H1 (cell line): ENCODE data around the gene AFTPH. TPM values are rescaled to one million over a fixed set of nuclear protein-coding genes. Genes with fewer than 3 reads are reported as not detected.

Source experiments
- CTCF ChIA-PET: fragments of 300-600 bp; sonication (Branson Sonifier 250); formaldehyde crosslinking; loops from one replicate; lab custom pipeline; 2021; ENCODE audit not compliant: partially characterized antibody; lab: Charles Lee
- POLR2A ChIA-PET: fragments of 300-600 bp; sonication (Branson Sonifier 250); formaldehyde crosslinking; loops from one replicate; lab custom pipeline; 2021; ENCODE audit warnings: inconsistent platforms; ENCODE audit not compliant: partially characterized antibody; lab: Charles Lee
- DNase-seq, 2 experiments: peaks; one replicate each; pipeline versions ENCODE4 v3.0.0 to v3.0.0-alpha.2; 2010 to 2022; ENCODE audit warnings: low spot score in 2 of 2, low read depth in 1 of 2, mixed read lengths in 1 of 2
- FAIRE-seq: peaks from 2 replicates; lab custom pipeline; 2011; peaks lifted over from hg19 to GRCh38; lab: Jason Lieb, UNC
- H2AFZ ChIP-seq: 2 replicates; pipeline ENCODE4 v1.8.1; 2012; ENCODE audit warnings: low read length, inconsistent platforms
- H2AK5ac ChIP-seq: 2 replicates; pipeline ENCODE4 v1.6.1; 2013; ENCODE audit warnings: low read depth, low read length
- H2BK120ac ChIP-seq: replicated peaks from 2 replicates; pipeline ENCODE3; 2013; ENCODE audit warnings: low read depth, low read length, inconsistent platforms
- H2BK12ac ChIP-seq: 2 replicates; pipeline ENCODE4 v1.6.1; 2013; ENCODE audit warnings: low read depth, low read length
- H2BK15ac ChIP-seq: 2 replicates; pipeline ENCODE4 v1.6.1; 2013; ENCODE audit warnings: low read length
- H2BK20ac ChIP-seq: 2 replicates; pipeline ENCODE4 v1.6.1; 2013; ENCODE audit warnings: low read length
- H2BK5ac ChIP-seq: 2 replicates; pipeline ENCODE4 v1.6.1; 2013; ENCODE audit warnings: low read depth, low read length
- H3K14ac ChIP-seq: 2 replicates; pipeline ENCODE4 v1.6.1; 2013; ENCODE audit warnings: inconsistent platforms; ENCODE audit not compliant: insufficient read length
- H3K18ac ChIP-seq: 2 replicates; pipeline ENCODE4 v1.6.1; 2013; ENCODE audit warnings: low read length; ENCODE audit errors: extremely low read depth
- H3K23ac ChIP-seq: 2 replicates; pipeline ENCODE4 v1.6.1; 2013; ENCODE audit warnings: inconsistent platforms; ENCODE audit not compliant: insufficient read length
- H3K23me2 ChIP-seq: 2 replicates; pipeline ENCODE4 v1.6.1; 2013; ENCODE audit warnings: low read depth, low read length
- H3K27ac ChIP-seq: 2 replicates; pipeline ENCODE4 v1.6.1; 2011; ENCODE audit warnings: low read depth, low read length, inconsistent platforms
- H3K27me3 ChIP-seq, 4 experiments: replicated peaks in 1 of 4; 1 replicate in 1 of 4; 2 replicates in 3 of 4; pipeline versions ENCODE4 v1.6.1 to v1.8.1; 2011 to 2013; ENCODE audit warnings: low read length in 3 of 4, mild to moderate bottlenecking in 3 of 4, inconsistent platforms in 2 of 4, mixed read lengths in 2 of 4, moderate library complexity in 1 of 4; ENCODE audit not compliant: control insufficient read depth in 3 of 4, insufficient read depth in 3 of 4; ENCODE audit errors: extremely low read depth in 1 of 4
- H3K36me3 ChIP-seq, 4 experiments: 2 replicates each; pipeline versions ENCODE4 v1.6.1 to v1.8.1; 2011 to 2013; ENCODE audit warnings: mild to moderate bottlenecking in 4 of 4, low read length in 3 of 4, moderate library complexity in 2 of 4, control low read depth in 1 of 4, inconsistent platforms in 1 of 4; ENCODE audit not compliant: insufficient read depth in 4 of 4, control insufficient read depth in 2 of 4
- H3K4ac ChIP-seq: replicated peaks from 2 replicates; pipeline ENCODE3; 2013; ENCODE audit warnings: low read length, low read depth, mixed read lengths, inconsistent platforms; ENCODE audit not compliant: insufficient read length
- H3K4me1 ChIP-seq, 4 experiments: replicated peaks in 1 of 4; 1 replicate in 1 of 4; 2 replicates in 3 of 4; pipeline versions ENCODE4 v1.6.1 to v1.8.1; 2011 to 2013; ENCODE audit warnings: low read length in 3 of 4, inconsistent platforms in 2 of 4, mixed read lengths in 1 of 4; ENCODE audit not compliant: insufficient read depth in 4 of 4, control insufficient read depth in 3 of 4
- H3K4me2 ChIP-seq, 2 experiments: 2 replicates each; pipeline versions ENCODE4 v1.6.1 to v1.8.1; 2011 to 2013; ENCODE audit warnings: low read depth in 2 of 2, low read length in 2 of 2, control low read depth in 1 of 2, inconsistent platforms in 1 of 2, mild to moderate bottlenecking in 1 of 2; ENCODE audit not compliant: insufficient read depth in 1 of 2
- H3K4me3 ChIP-seq, 4 experiments: fragments of 200-600, 300-600 bp in 1 of 4; sonication (generic), shearing (Covaris generic), sonication (Bioruptor Twin) in 1 of 4; 2 replicates each; pipeline versions ENCODE4 v1.5.1 to v1.8.1; 2011 to 2016; ENCODE audit warnings: low read length in 4 of 4, low read depth in 3 of 4, control low read depth in 2 of 4, inconsistent platforms in 2 of 4, mild to moderate bottlenecking in 2 of 4, mixed read lengths in 1 of 4, moderate library complexity in 1 of 4; ENCODE audit not compliant: insufficient read depth in 2 of 4; ENCODE audit errors: extremely low read depth in 1 of 4
- H3K56ac ChIP-seq: replicated peaks from 2 replicates; pipeline ENCODE3; 2013; ENCODE audit warnings: low read depth, mild to moderate bottlenecking, mixed read lengths, low read length, inconsistent platforms; ENCODE audit not compliant: insufficient read length
- H3K79me1 ChIP-seq: 2 replicates; pipeline ENCODE4 v1.6.1; 2013; ENCODE audit warnings: low read depth, low read length, control low read depth
- H3K79me2 ChIP-seq, 2 experiments: 2 replicates each; pipeline versions ENCODE4 v1.6.1 to v1.8.1; 2012 to 2013; ENCODE audit warnings: low read length in 2 of 2, mild to moderate bottlenecking in 2 of 2, inconsistent platforms in 1 of 2; ENCODE audit not compliant: insufficient read depth in 2 of 2, control insufficient read depth in 1 of 2
- H3K9ac ChIP-seq, 4 experiments: replicated peaks in 1 of 4; 1 replicate in 1 of 4; 2 replicates in 3 of 4; pipeline versions ENCODE4 v1.6.1 to v1.8.1; 2011 to 2013; ENCODE audit warnings: low read depth in 3 of 4, low read length in 3 of 4, control low read depth in 2 of 4, mild to moderate bottlenecking in 2 of 4, moderate library complexity in 2 of 4, inconsistent platforms in 1 of 4; ENCODE audit errors: extremely low read depth in 1 of 4
- H3K9me3 ChIP-seq, 2 experiments: 2 replicates each; pipeline versions ENCODE4 v1.6.1 to v1.8.1; 2012 to 2013; ENCODE audit warnings: mild to moderate bottlenecking in 2 of 2, moderate library complexity in 2 of 2, control low read depth in 1 of 2, inconsistent platforms in 1 of 2, low read depth in 1 of 2, low read length in 1 of 2, mixed read lengths in 1 of 2; ENCODE audit not compliant: insufficient read depth in 2 of 2
- H4K20me1 ChIP-seq, 2 experiments: replicated peaks in 1 of 2; 2 replicates each; pipeline versions ENCODE3 to v1.8.1; 2011 to 2013; ENCODE audit warnings: inconsistent platforms in 2 of 2, low read length in 2 of 2, mild to moderate bottlenecking in 1 of 2; ENCODE audit not compliant: insufficient read depth in 2 of 2, control insufficient read depth in 1 of 2
- H4K5ac ChIP-seq: 2 replicates; pipeline ENCODE4 v1.6.1; 2013; ENCODE audit warnings: low read length, low read depth, mixed read lengths, inconsistent platforms; ENCODE audit not compliant: insufficient read length
- H4K8ac ChIP-seq: 2 replicates; pipeline ENCODE4 v1.8.0; 2013; ENCODE audit warnings: mild to moderate bottlenecking, moderate library complexity, low read length, inconsistent platforms; ENCODE audit not compliant: insufficient read depth; ENCODE audit errors: extremely low read depth
- H4K91ac ChIP-seq: replicated peaks from 2 replicates; pipeline ENCODE3; 2013; ENCODE audit warnings: low read length, mixed read lengths, inconsistent platforms; ENCODE audit not compliant: insufficient read length
- CBX5 ChIP-seq: fragments of 300-800, 300-1000 bp; sonication (generic); IDR thresholded peaks from 2 replicates; pipeline ENCODE4 v1.7.1; 2016; ENCODE audit warnings: antibody characterized with exemption, low read length, low read depth
- EP300 ChIP-seq, 2 experiments: IDR thresholded peaks; 1 replicate in 1 of 2; 2 replicates in 1 of 2; pipeline ENCODE4 v1.6.1; 2011 to 2012; ENCODE audit warnings: low read depth in 2 of 2, low read length in 2 of 2, mild to moderate bottlenecking in 2 of 2, borderline replicate concordance in 1 of 2, inconsistent platforms in 1 of 2, moderate library complexity in 1 of 2
- KDM5A ChIP-seq: fragments of 200-600 bp; IDR thresholded peaks from 2 replicates; pipeline ENCODE4 v1.7.1; 2012; ENCODE audit warnings: mild to moderate bottlenecking, low read length, inconsistent platforms, mixed read lengths
- RAD21 ChIP-seq, 2 experiments: IDR thresholded peaks in 1 of 2; conservative IDR thresholded peaks in 1 of 2; 2 replicates each; pipeline ENCODE4 v1.6.1; 2011; ENCODE audit warnings: low read depth in 2 of 2, low read length in 2 of 2, improper control_type of control experiment in 1 of 2, inconsistent platforms in 1 of 2, mild to moderate bottlenecking in 1 of 2, moderate library complexity in 1 of 2
- SRF ChIP-seq: IDR thresholded peaks from 2 replicates; pipeline ENCODE4 v1.6.1; 2011; ENCODE audit warnings: mild to moderate bottlenecking, low read depth, low read length, moderate library complexity
- SUZ12 ChIP-seq: fragments of 200-600 bp; sonication (generic); IDR thresholded peaks from 2 replicates; pipeline ENCODE4 v1.6.1; 2012; ENCODE audit warnings: mild to moderate bottlenecking, inconsistent platforms, low read length, moderate library complexity, mixed read lengths
- WGBS, 2 experiments: shearing (Covaris generic) in 1 of 2; methylation state at CpG; one replicate each; pipeline versions ENCODE4 v1.1.6 to v1.1.7; 2013 to 2015; ENCODE audit warnings: low lambda C conversion rate in 2 of 2, mixed read lengths in 2 of 2, inconsistent platforms in 1 of 2, low coverage in 1 of 2, missing lambda C conversion rate in 1 of 2; ENCODE audit not compliant: insufficient replicate concordance in 2 of 2, insufficient coverage in 1 of 2, insufficient read length in 1 of 2; ENCODE audit errors: extremely low coverage in 1 of 2, missing lambda C conversion rate in 1 of 2; 5-methylcytosine and 5-hydroxymethylcytosine counted together
- polyA plus RNA-seq, 7 experiments: library from polyadenylated mRNA; depleted of rRNA in 3 of 7; stranded (reverse) in 5 of 7; unstranded in 2 of 7; fragments of >200 nt in 5 of 7; fragments of 200-250 nt in 2 of 7; gene quantifications; 1 replicate in 5 of 7; 2 replicates in 1 of 7; 4 replicates in 1 of 7; pipeline versions ENCODE4 v1.2.1 to v1.2.3, GENCODE V29; 2011 to 2013; ENCODE audit warnings: missing spikeins in 2 of 7, mixed read lengths in 2 of 7
- total RNA-seq: library from RNA; stranded (reverse); fragmentation: NEBNext Ultra II Directional; extraction: Animal tissue kit (Norgen Biotek cat#: 25700); gene quantifications from 2 replicates; pipeline ENCODE4 v1.2.1, GENCODE V29; 2021

Gene AFTPH
- total and polyA plus RNA-seq, 2 of the 8 experiments (the other 6 are each of a cell fraction or from before 2014, with no cell fraction given) = 7.3 to 15.0 TPM

GRCh38 chr2:64607381-64608304, 83.5 kb downstream of the AFTPH start:
- ChIA-PET POLR2A (interaction anchor here (0.8 to 1.3 kb wide), 4 partner anchors 37 to 259 kb away, joined by 3 to 4 read pairs (median 3); partner anchors contain the start of gene SERTAD2), CTCF (interaction anchor here (0.6 to 5.9 kb wide), 23 partner anchors 11 to 1487 kb away, joined by 3 to 135 read pairs (median 5); partner anchors contain the start of gene SERTAD2)
- WGBS, 2 experiments = 89% methylated on average over 18 of the region's 18 CpGs; no CpG with 5 or more reads in 1 of the 2 experiments
- no peak overlapping the region for H3K18ac ChIP-seq
- no peak overlapping the region for H3K4ac ChIP-seq
- H3K4me1 ChIP-seq = peaks cover 2 to 14% (median 6%) of the 10 kb centered on the region in 4 experiments
- no peak overlapping the region for H3K27ac ChIP-seq
- H3K23me2 ChIP-seq = peaks cover 4% of the 10 kb centered on the region; the same call in 1 of the 2 replicates
- no peak overlapping the region for H2BK15ac ChIP-seq
- H2AK5ac ChIP-seq = no peak overlapping the region
- H4K5ac ChIP-seq = no peak overlapping the region
- no peak overlapping the region for H2BK12ac ChIP-seq
- no peak overlapping the region for H3K56ac ChIP-seq
- no peak overlapping the region for H3K14ac ChIP-seq
- H3K23ac ChIP-seq = no peak overlapping the region
- no peak overlapping the region for H2AFZ ChIP-seq
- FAIRE-seq (no peak), DNase-seq (no peak)
- no peak overlapping the region; a peak in 1 of 7 replicates for H3K9ac ChIP-seq
- H3K4me2 ChIP-seq = 0 out of 4 replicates have a peak overlapping the region, but pooled peaks of 1 of the 2 experiments have one; percentile 3
- H4K8ac ChIP-seq = no peak overlapping the region
- H3K79me1 ChIP-seq = no peaks in the 10 kb centered on the region
- H2BK120ac ChIP-seq = no peak overlapping the region
- H3K27me3 ChIP-seq = peaks cover 0 to 11% (median 9%) of the 10 kb centered on the region in 4 experiments; a peak in 6 of 7 replicates
- no peak overlapping the region for H2BK20ac ChIP-seq
- H4K91ac ChIP-seq = no peak overlapping the region
- no peak overlapping the region for H2BK5ac ChIP-seq
- no peak overlapping the region for H3K4me3 ChIP-seq
- H3K36me3 ChIP-seq = no peaks in the 10 kb centered on the region
- 0 out of 4 replicates have a peak, but pooled peaks cover 0 to 2% of the 10 kb centered on the region in 2 experiments for H3K9me3 ChIP-seq
- TF ChIP-seq EP300 (IDR thresholded peaks at IDR 0.05; ENCODE audit: borderline replicate concordance in 1 of 2, low read depth in 2 of 2, low read length in 2 of 2) (no peak), SRF (no peak), CBX5 (no peak), KDM5A (no peak), RAD21 (IDR thresholded peaks at IDR 0.05 in 1 of 2, conservative IDR thresholded peaks at IDR 0.05 in 1 of 2; ENCODE audit: low read depth in 2 of 2, low read length in 2 of 2) (no peak), SUZ12 (no peak)
- H4K20me1 ChIP-seq = no peaks in the 10 kb centered on the region
- no peaks in the 10 kb centered on the region for H3K79me2 ChIP-seq
